ENCODE measurements around the gene CLDN17.

DNA sequence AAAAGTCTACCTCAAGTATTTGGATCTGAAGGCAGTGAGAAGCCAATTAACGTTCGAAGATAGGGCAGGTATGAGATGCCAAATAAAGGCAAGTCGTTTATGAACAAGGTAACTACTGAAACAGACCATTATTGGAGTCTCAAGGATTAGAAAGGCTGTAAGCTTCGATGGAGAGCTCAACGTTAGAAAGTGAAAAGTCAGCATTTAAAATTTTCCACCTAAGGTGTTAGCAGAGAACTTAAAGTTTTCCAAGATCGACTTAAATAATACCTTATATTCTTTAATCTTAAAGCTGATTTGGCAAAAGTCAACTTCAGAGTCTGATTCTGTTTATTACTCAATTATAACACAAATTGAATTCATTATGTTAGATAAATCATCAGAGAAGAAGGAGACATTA lies 28.1 kb downstream of the CLDN17 start:
- TF ChIP-seq, protein P1, sequence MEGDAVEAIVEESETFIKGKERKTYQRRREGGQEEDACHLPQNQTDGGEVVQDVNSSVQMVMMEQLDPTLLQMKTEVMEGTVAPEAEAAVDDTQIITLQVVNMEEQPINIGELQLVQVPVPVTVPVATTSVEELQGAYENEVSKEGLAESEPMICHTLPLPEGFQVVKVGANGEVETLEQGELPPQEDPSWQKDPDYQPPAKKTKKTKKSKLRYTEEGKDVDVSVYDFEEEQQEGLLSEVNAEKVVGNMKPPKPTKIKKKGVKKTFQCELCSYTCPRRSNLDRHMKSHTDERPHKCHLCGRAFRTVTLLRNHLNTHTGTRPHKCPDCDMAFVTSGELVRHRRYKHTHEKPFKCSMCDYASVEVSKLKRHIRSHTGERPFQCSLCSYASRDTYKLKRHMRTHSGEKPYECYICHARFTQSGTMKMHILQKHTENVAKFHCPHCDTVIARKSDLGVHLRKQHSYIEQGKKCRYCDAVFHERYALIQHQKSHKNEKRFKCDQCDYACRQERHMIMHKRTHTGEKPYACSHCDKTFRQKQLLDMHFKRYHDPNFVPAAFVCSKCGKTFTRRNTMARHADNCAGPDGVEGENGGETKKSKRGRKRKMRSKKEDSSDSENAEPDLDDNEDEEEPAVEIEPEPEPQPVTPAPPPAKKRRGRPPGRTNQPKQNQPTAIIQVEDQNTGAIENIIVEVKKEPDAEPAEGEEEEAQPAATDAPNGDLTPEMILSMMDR (IDR thresholded peaks at IDR 0.05), result no peak
- TF ChIP-seq POLR2A (IDR thresholded peaks at IDR 0.05), result no peak
